ENCODE results near the gene UGCG. TPM values are rescaled to one million over a fixed set of nuclear protein-coding genes. Genes with fewer than 3 reads are reported as not detected.

Gene UGCG
- total and polyA plus RNA-seq, 2 of the 4 experiments (the other 2 are of a cell fraction) = 84.2 to 104 TPM

DNA sequence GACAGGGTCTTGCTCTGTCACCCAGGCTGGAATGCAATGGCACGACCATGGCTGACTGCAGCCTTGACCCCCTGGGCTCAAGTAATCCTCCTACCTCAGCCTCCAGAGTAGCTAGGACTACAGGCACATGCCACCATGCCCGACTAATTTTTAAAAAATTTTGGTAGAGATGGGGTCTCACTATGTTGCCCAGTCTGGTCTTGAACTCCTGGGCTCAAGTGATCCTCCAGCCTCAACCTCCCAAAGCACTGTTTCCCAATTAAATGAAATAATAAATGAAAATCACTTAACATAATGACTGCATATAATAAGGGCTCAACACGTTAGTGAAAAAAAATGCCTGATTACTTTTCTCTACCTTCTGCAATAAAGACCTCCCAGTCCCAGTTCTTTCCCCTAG lies 71.0 kb downstream of the UGCG start:
- ChIA-PET CTCF (no interaction called here), POLR2A (ENCODE audit: unreplicated experiment) (no interaction called here)
- Histone ChIP-seq H3K9me1 (ENCODE audit: insufficient read depth, low read length) (peaks cover 14% of the 10 kb centered on the region), H3K56ac (ENCODE audit: extremely low read depth, insufficient read depth, low read length) (no peak overlapping the region), H3K36me3 (ENCODE audit: control insufficient read depth, insufficient read depth, low read length) (no peaks in the 10 kb centered on the region), H3K4me3 (ENCODE audit: insufficient read depth, low read depth, low read length) (no peak overlapping the region), H3K4me1 (ENCODE audit: control insufficient read depth, insufficient read depth, low read length) (peaks cover 10% of the 10 kb centered on the region; the same call in 1 of the 2 replicates), H2AK5ac (ENCODE audit: low read depth, low read length) (no peak overlapping the region), H2AK9ac (replicated peaks; ENCODE audit: low read depth, low read length, poor library complexity) (no peak overlapping the region), H2AFZ (replicated peaks; ENCODE audit: low read length, poor library complexity) (no peak overlapping the region), H3K14ac (replicated peaks; ENCODE audit: low read depth, low read length) (no peak overlapping the region), H3K9me3 (ENCODE audit: control insufficient read depth, insufficient read depth, low read length) (no peaks in the 10 kb centered on the region), H2BK120ac (ENCODE audit: low read depth, low read length) (no peak overlapping the region), H3K4me2 (ENCODE audit: low read depth, low read length) (no peak overlapping the region), H2BK5ac (ENCODE audit: low read depth, low read length, poor library complexity, severe bottlenecking) (no peak overlapping the region), H2BK20ac (ENCODE audit: low read depth, low read length) (no peak overlapping the region), H3K27me3 (ENCODE audit: control insufficient read depth, insufficient read depth, low read length) (no peaks in the 10 kb centered on the region), H4K8ac (ENCODE audit: low read depth in 2 of 2, low read length in 2 of 2) (peak overlapping the region in 1 of 2 experiments; percentile 1; a peak in 1 of 4 replicates), H3K18ac (ENCODE audit: low read depth, low read length) (no peak overlapping the region), H2BK15ac (ENCODE audit: low read depth, low read length) (0 out of 3 replicates have a peak overlapping the region, but pooled peaks have one; percentile 87), H3K9ac (ENCODE audit: low read depth, low read length) (no peak overlapping the region), H4K20me1 (ENCODE audit: insufficient read depth, low read length) (no peaks in the 10 kb centered on the region), H3K27ac (ENCODE audit: insufficient read depth, low read length) (no peak overlapping the region), H3K4ac (ENCODE audit: low read depth, low read length) (0 out of 2 replicates have a peak overlapping the region, but pooled peaks have one; percentile 4), H3K23ac (ENCODE audit: low read depth, low read length) (no peak overlapping the region), H4K5ac (ENCODE audit: low read depth, low read length) (no peak overlapping the region), H3K79me1 (ENCODE audit: low read depth in 1 of 2, low read length in 2 of 2) (peaks cover 0 to 8% of the 10 kb centered on the region in 2 experiments; a peak in 2 of 4 replicates), H4K91ac (ENCODE audit: insufficient read depth, low read depth, low read length) (no peak overlapping the region)
- intact Hi-C loops (cut with micrococcal nuclease) = no loop called here
- ATAC-seq (ENCODE audit: low read depth) (no peak), DNase-seq (no peak)
- no TSS peak for BruUV-seq (replicated peaks)
- dilution Hi-C loops (cut with HindIII; ENCODE audit: low sequenced_read_pairs, unreplicated experiment) = no loop called here
- no CpG with 5 or more reads among the region's 3 CpGs for WGBS, 2 experiments (ENCODE audit: extremely low coverage in 2 of 2, insufficient read length in 1 of 2)
- in situ Hi-C loops (cut with MboI; ENCODE audit: low sequenced_read_pairs) = no loop called here
- TF ChIP-seq BHLHE40 (IDR thresholded peaks at IDR 0.05; ENCODE audit: low read depth, low read length) = no peak
- no peak for TF ChIP-seq CEBPB (IDR thresholded peaks at IDR 0.05; ENCODE audit: low read depth, low read length)
- no peak for TF ChIP-seq RFX5 (IDR thresholded peaks at IDR 0.05; ENCODE audit: low read depth, low read length)
- no peak for TF ChIP-seq MXI1 (IDR thresholded peaks at IDR 0.05; ENCODE audit: borderline replicate concordance, low read depth, low read length)
- no peak for TF ChIP-seq RAD21 (IDR thresholded peaks at IDR 0.05; ENCODE audit: low read length)
- no peak for TF ChIP-seq SMC3 (IDR thresholded peaks at IDR 0.05; ENCODE audit: low read depth, low read length)
- TF ChIP-seq, protein P1, sequence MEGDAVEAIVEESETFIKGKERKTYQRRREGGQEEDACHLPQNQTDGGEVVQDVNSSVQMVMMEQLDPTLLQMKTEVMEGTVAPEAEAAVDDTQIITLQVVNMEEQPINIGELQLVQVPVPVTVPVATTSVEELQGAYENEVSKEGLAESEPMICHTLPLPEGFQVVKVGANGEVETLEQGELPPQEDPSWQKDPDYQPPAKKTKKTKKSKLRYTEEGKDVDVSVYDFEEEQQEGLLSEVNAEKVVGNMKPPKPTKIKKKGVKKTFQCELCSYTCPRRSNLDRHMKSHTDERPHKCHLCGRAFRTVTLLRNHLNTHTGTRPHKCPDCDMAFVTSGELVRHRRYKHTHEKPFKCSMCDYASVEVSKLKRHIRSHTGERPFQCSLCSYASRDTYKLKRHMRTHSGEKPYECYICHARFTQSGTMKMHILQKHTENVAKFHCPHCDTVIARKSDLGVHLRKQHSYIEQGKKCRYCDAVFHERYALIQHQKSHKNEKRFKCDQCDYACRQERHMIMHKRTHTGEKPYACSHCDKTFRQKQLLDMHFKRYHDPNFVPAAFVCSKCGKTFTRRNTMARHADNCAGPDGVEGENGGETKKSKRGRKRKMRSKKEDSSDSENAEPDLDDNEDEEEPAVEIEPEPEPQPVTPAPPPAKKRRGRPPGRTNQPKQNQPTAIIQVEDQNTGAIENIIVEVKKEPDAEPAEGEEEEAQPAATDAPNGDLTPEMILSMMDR (conservative IDR thresholded peaks at IDR 0.05; ENCODE audit: low read depth, low read length) = no peak
- no peak for TF ChIP-seq RCOR1 (IDR thresholded peaks at IDR 0.05; ENCODE audit: insufficient replicate concordance, low read length)
- no peak for TF ChIP-seq MAZ (IDR thresholded peaks at IDR 0.05; ENCODE audit: borderline replicate concordance, low read depth, low read length)
- TF ChIP-seq CHD1 (IDR thresholded peaks at IDR 0.05; ENCODE audit: low read depth, low read length) = no peak
- no peak for TF ChIP-seq POLR2A (IDR thresholded peaks at IDR 0.05; ENCODE audit: low read depth, low read length)
- TF ChIP-seq NFE2L2 (IDR thresholded peaks at IDR 0.05; ENCODE audit: low read depth, low read length) = no peak
